HFF-Myc (cell line): ENCODE results near the gene SNX3.
A peak's percentile ranks its signal among the peaks of the same experiment; 100 is the strongest.

ENCODE experiments used
- DNase-seq: peaks from one replicate; pipeline ENCODE4 v3.0.0-alpha.2; 2011; ENCODE audit warnings: low read depth; ENCODE audit errors: extremely low read depth
- H3K4me3 ChIP-seq: replicated peaks from 2 replicates; pipeline ENCODE4 v1.5.1; 2011; ENCODE audit warnings: low read depth, mild to moderate bottlenecking, control low read depth, low read length
- CTCF ChIP-seq: IDR thresholded peaks from 2 replicates; pipeline ENCODE4 v1.5.1; 2012; ENCODE audit warnings: mild to moderate bottlenecking, low read depth, low read length, control low read depth; ENCODE audit errors: missing control alignments

SNX3 gene

GRCh38 chr6:108180266-108180665, 80.6 kb downstream of the SNX3 start:
- no peak overlapping the region for H3K4me3 ChIP-seq
- TF ChIP-seq CTCF = no peak

GRCh38 chr6:108179741-108180140, 81.1 kb downstream of the SNX3 start:
- no peak for TF ChIP-seq CTCF
- H3K4me3 ChIP-seq = no peak overlapping the region
- DNase-seq = no peak

More at GRCh38 chr6:108180266-108180665, 80.6 kb downstream of the SNX3 start:
- DNase-seq = no peak

GRCh38 chr6:108176281-108177089, 84.4 kb downstream of the SNX3 start:
- H3K4me3 ChIP-seq = no peak overlapping the region
- no peak for TF ChIP-seq CTCF
- DNase-seq = no peak

GRCh38 chr6:108175592-108176279, 85.1 kb downstream of the SNX3 start:
- H3K4me3 ChIP-seq = no peak overlapping the region
- DNase-seq = no peak
- TF ChIP-seq CTCF = peak; percentile 7

GRCh38 chr6:108175176-108175591, 85.7 kb downstream of the SNX3 start:
- H3K4me3 ChIP-seq = no peak overlapping the region
- no peak for TF ChIP-seq CTCF
- no peak for DNase-seq

- no peak for TF ChIP-seq CTCF
- H3K4me3 ChIP-seq = no peak overlapping the region
- DNase-seq = peak; percentile 3
Measured at GRCh38 chr6:108174371-108175175, 86.3 kb downstream of the SNX3 start.
